HG03196 (cell line): ENCODE measurements around the gene PRKAA1.
"Not testable (repeated sequence)": the region's sequence is repeated elsewhere in the genome, so short reads cannot be mapped to it uniquely, and the experiment has no call there.

Source experiments
- ATAC-seq: cut with Tn5 transposase; IDR thresholded peaks from one replicate; pipeline ENCODE4 v1.9.1; 2021; ENCODE audit not compliant: unreplicated experiment

The PRKAA1 gene

GRCh38 chr5:40734986-40735385 lies 63.2 kb downstream of the PRKAA1 start:
- no peak for ATAC-seq

GRCh38 chr5:40733879-40734563 lies 64.2 kb downstream of the PRKAA1 start:
- ATAC-seq: no peak

- no peak for ATAC-seq
These were observed 64.7 kb downstream of the PRKAA1 start for GRCh38 chr5:40733434-40733833.

DNA sequence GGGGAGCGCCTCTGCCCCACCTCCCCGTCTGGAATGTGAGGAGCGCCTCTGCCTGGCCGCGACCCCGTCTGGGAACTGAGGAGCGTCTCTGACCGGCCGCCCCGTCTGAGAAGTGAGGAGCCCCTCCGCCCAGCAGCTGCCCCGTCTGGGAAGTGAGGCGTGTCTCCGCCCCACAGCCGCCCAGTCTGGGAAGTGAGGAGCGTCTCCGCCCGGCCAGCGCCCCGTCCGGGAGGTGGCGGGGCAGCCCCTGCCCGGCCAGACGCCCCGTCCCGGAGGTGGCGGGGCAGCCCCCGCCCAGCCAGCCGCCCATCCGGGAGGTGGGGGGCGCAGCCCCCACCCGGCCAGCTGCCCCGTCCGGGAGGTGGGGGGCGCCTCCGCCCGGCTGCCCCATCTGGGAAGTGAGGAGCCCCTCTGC lies 75.7 kb downstream of the PRKAA1 start:
- ATAC-seq: not testable (repeated sequence)

- ATAC-seq: no peak
These were observed 78.1 kb downstream of the PRKAA1 start for GRCh38 chr5:40720069-40720468.

- ATAC-seq: no peak
These were observed 80.9 kb downstream of the PRKAA1 start for GRCh38 chr5:40717281-40717680.

- ATAC-seq: no peak
These were observed 81.6 kb downstream of the PRKAA1 start for GRCh38 chr5:40716590-40716989.

- ATAC-seq: no peak
These were observed 82.2 kb downstream of the PRKAA1 start for GRCh38 chr5:40716000-40716399.

- no peak for ATAC-seq
These were observed 84.2 kb downstream of the PRKAA1 start for GRCh38 chr5:40714001-40714400.

- not testable (repeated sequence) for ATAC-seq
These were observed 87.6 kb downstream of the PRKAA1 start for GRCh38 chr5:40710575-40710974.
